SW 1271 (cell line): ENCODE measurements around the gene BRD1.
"Not testable (repeated sequence)": the region's sequence is repeated elsewhere in the genome, so short reads cannot be mapped to it uniquely, and the experiment has no call there.

ENCODE experiments used
- DNase-seq, 2 experiments: peaks; one replicate each; lab custom pipeline; 2025; lab: John Stamatoyannopoulos, UW

BRD1 gene

DNA sequence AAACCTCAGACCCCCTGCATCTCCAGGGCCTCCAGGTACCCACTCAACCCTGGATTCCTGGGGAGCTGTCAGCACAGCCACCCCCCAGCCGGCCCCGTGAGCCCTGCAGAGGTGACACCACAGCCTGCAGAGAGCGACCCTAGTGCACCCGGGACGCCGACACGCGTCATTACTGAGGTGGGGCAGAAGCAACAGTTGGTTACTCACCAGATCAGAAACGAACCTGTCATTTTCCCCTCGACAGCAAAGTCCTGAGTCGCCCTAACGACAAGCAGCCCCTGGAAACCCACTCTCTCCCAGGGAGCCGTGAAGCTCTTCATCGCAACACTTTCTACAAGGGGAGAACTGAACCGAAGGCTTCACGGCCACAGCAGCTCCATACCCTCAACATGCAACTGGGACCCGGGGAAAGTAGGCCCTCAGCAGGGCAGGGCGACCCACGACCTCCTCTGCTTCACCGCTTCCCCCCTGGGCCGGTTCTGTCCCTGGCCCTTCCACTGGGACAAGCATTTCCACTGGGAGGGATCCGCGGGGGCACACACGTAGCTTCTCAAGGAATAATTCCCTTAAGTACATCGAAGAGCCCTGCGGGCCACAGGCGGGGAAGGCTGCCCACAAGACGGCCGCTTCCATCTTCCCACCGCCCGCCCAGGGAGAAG lies 1.6 kb downstream of the BRD1 start:
- no peak for DNase-seq

DNA sequence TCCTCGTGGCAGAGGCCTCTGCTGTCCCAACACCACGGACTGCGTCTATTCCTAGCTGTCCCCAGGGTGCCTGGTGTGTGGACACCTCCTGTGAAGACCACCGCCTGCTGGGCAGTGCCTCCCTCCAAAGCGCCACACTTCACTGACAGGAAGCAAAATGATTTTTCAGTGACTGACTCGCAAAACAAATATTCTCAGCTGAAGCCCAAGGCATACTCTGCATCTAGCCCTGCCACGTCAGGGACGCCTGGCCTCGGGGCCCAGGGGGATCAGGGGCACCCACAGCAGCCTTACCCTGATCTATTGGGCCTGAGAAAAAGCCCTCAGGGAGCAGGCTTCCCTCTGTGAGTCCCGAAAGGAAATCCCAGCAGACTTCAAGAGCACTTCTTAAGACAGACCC lies 2.2 kb downstream of the BRD1 start:
- DNase-seq, result peak in 1 of 2 experiments; percentile 26

DNA sequence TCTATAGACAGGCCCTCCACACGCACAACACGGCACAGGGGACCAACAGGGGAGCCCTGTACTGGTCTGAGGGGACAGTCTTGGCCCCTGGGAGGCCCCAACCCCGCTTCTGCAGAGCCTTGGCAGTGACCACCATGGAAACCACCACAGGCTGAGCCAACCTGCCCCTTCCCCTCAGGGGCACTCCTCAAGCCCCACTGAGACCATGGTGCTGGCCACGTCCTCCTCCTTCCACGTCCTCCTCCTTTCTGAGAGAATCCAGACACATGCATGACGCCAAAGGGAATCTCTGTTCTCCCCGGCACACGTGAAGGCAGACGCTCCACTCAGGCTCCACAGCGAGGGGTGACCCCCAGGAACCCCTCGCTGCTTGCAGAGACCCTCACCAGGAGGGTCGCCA lies 2.7 kb downstream of the BRD1 start:
- no peak for DNase-seq

DNA sequence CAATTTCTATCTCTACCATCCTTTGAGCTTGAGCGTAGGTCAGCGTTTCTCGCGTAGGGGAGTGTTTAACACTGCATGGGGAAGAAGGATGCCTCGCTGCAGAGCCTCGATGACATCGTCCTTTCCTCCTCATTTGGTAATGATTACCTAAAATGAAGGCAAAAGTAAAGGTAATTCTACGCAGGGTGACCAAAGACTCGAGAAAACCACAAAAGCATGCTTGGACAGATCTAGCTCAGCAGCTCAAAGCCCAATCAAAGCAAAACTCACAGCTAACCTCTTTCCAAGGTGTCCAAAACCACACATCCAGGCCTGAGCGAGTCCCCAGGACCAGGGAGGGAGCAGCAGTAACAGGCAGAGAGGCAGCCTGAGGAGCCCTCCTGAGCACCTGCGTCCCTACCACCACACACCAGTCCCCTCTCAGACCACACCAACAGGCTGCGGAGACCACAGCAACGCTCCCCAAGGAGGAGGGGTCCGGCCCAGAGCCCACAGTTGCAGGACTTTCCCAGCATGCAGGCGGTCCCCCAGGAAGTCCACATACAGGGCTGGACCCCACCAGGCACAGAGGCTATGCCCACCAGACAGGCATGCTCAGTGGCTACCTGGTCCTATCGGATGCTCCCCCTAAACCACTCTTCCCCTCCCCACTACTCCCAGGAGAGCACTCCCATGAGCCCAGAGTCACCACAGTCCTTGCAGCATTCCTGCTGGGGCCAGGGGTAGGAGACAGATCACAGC lies 3.3 kb downstream of the BRD1 start:
- no peak for DNase-seq

DNA sequence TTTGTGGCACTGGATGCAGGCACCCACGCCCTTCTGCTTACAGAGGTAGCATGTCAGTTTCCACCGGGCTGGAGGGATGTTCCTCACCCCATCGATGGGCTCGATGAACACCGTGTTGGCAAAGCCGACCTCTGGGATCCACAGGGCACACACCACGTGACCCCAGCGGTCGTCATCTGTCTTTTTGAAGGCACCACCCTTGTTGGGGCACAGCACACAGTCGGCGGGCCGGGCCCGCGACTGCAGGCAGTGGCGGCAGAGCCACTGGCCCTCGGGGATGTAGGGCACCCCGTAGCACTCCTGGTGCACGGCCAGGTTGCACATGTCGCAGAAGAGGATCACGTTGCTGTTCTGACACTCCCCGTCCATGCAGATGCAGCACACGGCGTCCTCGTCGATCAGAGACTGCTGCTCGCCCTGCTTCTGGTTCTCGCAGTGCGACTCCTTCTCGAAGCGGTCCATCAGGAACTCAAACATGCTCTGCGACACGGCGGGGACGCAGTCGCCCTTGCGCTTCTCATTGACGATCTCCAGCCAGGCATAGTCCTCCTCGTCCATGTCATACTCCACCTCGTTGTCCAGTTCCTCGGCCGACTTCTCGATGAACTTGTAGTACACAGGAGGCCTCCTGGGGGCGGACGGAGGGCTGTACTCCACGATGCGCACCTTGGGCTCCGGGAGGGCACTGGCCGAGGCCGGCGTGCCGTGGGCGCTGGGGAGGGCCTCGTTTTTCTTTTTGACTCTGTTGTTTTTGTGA lies 4.2 kb downstream of the BRD1 start:
- no peak for DNase-seq

DNA sequence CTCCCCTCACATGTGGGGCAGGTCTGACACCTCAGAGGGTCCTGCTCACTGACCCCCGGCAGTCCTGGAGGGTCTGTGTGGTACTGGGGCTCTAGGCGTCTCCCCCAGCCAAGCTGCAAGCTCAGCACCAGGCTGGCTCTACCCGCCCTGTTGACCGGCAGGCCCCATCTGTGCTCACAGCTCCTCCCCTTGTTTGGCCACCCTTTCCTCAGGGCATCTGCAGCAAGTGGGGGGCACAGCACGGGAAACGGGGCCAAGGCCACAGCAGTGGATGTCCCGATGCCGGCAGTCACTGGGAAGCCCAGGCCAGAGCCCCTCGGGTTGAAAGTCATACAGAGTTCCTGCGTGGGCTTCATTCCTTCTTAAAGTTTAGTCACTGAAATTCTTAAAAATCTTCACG lies 5.9 kb downstream of the BRD1 start:
- DNase-seq, result not testable (repeated sequence)

DNA sequence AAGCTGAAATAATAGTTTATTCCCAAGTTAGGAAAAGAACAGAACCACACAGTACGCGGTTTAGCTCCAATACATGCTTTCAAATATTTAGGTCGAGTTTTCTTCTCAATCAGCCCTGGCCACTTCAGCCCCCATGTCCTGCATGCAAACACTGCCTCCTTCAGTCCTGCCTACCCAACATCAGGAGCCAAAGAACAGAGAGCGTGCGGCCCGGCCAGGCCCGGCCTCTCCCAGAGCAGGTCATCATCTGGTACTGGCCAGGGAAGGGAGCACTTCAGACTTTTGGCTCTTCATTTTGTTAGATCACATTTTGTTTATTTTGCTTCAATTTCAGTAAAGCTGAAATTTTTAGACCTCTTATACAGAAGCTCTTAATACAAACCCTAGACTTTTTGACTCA lies 6.7 kb downstream of the BRD1 start:
- no peak for DNase-seq

DNA sequence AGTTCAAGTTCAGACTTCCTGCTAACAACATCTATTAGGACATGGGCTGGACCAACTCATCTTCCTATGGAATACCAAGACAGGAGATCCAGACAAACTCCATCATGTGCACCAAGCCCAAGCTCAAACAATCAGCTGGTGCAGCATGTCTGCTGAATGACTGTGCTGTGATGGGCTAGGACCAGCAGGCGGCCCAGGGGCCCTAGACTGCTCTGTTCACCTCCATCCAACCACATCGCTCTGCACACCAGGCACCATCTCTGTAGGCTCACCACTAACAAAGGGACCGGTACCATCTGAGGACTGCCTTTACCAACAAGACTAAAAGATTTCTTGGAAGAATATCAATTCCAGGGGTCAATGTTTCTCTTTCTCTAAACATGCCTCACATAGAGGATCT lies 10.3 kb downstream of the BRD1 start:
- DNase-seq, result no peak

DNA sequence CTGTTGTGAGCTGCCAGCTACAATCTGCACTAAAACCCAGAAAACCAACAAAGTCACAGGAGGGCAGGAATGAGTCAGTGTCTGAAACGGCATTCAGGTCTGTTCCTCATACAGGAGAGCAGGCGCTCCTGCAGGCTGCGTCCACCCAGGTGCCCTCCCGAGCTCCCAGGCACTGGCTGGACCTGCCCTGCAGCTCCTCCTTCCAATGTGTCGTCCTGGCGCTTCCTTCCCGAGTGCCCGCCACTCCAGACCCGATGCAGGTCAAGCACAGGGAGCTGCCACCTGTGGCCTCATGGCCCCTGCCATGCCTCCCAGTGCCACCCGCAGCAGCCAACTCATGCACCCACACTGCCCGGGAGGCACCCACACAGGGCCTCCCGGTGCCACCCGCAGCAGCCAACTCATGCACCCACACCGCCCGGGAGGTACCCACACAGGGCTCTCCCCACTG lies 12.0 kb downstream of the BRD1 start:
- DNase-seq, result no peak

DNA sequence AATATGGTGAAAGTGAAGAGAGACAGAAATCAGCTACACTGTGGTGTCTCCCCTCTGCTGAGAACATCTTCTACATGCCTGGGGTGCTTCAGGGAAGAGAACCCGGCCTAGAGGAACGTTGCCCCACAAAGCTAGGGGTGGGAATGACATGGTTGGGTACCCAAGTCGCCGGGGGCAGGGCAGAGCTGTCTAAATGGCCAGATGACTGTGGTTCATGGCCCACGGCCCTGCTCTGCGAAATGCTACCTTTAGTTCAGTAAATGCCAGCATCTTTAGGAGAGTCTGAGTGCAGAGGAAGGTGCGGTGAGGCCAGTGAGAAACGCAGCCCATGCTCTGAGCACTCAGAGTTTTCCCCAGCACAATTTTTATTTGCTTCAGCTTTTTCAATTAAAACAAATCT lies 12.8 kb downstream of the BRD1 start:
- DNase-seq, result no peak

DNA sequence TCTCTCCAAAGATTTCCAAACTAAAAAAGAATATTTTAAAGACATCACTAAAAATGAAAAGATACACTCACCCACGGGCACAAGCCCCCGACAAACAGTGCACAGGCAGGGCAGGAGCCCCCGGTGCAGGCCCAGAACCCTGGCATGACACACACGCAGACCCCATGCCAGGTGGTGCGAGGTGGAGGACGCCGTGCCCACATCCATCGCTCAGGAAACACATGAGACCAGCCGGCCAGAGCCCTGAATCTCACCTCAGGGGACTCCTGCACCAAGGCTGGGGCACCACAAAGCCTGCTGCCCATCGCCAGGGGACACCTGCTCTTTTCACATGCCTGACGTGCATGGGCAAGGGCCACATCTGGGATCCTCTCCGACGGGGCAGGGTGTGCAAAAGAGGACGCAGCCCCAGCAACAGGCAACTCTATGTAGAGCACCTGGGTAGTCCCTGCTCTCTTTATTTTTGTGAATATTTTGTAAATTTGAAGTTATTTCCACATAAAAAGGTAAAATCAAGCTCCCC lies 13.4 kb downstream of the BRD1 start:
- DNase-seq, result no peak

DNA sequence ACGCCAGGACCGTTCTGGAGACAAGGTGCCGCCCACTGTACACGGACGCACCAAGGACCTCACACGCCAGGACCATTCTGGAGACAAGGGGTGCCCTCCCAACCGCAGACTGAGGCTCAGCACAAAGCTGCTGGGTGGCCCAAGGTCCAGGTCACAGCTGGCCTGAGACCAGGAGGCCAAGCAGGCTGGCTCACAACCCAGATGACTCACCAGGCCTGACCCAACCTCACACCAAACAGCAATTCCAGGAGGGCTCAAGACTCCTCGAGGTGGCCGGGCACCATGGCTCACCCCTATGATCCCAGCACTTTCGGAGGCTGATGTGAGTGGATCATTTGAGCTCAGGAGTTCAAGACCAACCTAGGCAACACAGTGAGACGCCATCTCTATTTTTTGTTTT lies 14.8 kb downstream of the BRD1 start:
- DNase-seq, result no peak

DNA sequence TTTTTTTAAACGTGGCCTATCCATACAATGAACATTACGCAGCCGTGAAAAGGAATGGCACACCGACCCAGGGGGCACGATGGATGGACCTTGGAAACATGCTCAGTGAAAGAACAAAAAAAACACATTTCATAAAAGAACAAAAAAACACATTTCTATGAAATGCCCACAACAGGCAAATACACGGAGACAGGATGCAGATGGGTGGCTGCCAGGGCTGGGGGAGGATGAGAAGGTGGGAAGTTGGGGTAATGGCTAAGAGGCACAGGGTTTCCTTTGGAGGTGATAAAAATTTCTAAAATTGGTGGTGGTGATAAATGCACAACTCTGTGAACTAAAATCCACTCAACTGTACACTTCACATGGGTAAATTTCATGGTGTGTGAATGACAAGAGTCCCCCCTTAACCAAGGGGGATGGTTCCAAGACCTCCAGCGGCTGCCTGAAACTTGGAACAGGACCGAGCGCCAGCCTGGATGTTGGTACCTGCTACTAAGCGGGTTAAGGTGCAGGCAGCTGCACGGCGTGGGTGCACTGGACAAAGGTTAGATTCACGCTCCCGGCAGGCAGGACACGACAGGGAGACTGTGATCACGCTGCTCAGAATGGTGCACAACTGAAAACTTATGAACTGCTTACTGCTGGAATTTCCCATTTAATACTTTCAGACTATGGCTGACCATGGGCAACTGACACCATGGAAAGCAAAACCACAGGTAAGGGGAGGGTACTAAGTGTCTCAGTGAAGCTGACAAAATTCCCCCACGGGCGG lies 16.5 kb downstream of the BRD1 start:
- no peak for DNase-seq

DNA sequence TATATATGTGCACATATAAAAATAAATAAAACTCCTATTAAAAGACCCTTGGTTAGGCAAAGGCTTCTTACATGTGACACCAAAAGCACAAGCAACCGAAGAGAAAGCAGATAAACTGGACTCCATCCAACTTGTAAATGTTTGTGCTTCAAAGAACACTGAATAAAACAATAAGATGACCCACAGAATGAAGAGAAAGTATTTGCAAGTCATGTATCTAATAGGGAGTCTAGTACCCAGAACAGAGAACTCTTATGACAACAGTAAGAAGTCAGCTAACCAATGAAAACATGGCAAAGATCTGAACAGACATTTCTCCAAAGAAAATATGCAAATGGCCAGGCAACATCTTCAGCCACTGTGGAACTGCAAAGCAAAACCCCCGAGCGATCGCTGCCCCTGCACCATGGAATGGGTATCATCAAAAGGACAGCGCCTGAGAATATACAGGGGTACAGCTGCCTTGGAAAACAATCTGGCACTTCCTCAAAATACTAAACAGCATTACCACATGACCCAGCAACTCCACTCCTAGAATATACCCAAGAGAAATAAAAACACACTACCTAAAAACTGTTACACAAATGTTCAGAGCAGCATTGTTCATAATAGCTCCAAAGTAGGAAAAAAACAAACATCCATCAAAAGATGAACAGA lies 17.2 kb downstream of the BRD1 start:
- no peak for DNase-seq

DNA sequence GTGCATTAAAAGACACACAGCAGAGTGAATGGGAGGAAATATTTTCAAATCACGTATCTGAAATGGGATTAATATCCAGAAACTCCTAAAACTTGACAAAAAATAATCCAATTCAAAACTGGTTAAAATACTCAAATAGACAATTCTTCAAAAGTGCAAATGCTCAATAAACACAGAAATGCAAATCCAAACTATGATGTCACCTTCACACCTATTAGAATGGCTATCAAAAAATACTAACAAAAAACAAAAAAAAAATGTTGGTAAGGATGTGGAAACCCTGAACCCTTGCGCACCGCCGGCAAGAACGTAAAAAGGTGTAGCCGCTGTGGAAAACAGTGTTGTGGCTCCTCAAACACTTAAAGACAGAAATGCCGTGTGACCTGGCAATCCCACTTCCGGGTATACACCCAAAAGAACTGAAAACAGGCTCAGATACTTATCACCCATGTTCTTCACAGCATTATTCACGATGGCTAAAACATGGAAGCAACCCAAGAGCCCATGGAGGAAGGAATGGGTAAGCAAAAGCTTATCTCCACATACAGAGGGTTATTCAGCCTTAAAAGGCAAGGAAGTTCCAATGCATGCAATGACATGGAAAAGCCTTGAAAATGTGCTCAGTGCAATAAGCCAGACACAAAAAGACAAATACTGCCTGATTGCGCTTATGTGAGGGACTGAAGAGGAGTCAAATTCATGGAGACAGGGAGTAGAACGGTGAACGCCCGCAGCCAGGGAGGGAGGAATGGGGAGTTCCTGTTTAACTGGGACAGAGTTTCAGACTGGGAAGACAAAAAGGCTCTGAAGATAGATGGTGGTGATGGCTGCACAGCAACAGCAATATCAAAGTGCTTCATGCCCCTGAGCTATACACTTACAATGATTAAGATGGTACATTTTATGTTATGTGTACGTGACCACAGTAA lies 19.6 kb downstream of the BRD1 start:
- no peak for DNase-seq

DNA sequence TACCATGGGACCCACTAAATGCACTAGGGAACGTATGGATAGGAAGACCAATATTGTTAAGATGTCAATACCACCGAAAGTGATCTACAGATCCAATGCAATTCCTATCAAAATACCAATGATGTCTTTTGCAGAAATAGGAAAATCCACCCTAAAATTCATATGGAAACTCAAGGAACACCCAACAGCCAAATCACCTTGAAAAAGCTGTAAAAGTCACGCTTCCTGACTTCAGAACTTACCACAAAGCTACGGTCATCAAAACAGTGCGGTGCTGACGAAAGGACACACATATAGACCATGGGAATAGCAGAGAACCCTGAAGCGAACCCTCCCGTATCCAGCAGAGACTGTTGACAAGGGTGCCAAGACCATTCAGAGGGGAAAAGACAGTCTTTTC lies 20.5 kb downstream of the BRD1 start:
- no peak for DNase-seq

DNA sequence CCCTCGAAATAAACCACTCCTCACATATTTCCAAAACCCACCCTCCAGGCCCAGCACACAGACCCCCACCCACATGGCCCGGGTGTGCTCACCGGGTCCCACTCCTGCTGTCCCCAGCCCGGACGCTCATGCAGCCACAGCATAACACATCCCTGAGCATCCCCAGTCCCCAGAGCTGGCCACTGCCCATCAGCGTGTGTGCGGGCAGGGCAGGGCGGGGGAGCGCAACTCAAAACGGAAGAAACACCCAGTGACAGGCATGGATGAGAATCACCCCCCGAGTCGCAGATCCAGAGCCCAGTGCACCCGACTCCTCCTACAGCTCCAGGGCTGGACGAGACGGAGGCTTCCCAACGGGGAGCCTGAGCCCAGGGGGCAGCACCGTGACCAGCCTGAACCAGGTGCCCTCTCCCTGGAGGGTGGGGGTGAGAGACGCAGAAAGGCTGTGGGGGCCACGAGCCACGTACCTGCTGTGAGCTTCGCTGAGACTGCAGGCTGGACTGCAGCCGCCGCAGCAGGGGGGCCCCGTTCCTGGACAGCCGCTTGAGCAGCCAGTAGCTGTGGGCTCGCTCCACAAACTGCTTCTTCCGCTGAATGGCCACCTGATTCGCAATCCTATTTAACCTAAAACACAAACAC lies 23.8 kb downstream of the BRD1 start:
- no peak for DNase-seq

DNA sequence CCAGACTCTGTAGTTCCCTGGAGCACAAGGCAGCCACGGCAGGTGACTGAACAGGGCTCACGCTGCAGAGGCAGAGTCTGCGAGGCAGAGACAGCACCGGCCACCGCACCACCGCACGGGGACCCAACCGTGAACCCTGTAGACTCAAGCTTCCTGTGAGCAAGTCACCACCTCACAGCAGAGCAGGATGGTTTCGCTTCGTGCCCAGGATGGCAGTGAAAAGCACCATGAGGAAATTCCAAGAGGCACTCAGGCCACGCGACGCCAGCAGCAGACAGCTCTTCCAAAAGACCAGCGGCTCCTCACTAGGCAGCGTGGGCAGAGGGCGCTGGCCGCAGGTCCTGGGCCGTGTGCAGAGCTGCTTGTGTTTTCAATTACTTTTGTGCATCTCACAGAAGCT lies 24.5 kb downstream of the BRD1 start:
- DNase-seq, result no peak

DNA sequence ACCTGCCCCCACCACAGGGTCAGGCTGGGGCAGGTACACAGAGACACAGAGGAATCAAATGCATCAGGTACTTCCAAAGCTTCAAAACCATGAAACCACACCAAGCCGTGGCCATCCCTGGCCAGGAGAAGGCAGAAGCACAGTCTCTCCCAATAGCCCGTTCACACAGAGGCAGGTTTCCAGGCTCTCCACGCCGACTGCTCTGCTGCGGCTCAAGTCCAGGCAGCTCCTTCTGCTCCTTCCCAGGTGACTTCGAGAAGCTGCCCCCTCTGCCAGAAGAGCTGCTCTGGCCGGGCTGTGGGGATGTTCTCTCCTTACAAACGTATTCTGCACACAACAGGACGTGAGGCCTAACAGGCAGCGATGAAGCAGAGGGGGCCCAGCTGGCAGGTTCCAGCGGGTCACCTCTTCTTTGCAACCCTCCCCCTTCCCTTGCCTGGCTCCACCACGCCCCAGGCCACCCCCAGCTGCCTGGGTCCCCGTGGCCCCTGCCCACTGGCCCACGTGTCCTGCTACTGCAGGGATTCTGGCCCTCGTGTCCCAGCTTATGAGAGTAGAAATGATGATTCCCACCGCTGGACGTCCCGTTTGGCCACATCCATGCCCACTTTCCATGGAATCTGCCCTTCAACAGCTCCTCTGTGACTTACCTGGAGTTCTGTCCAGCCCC lies 26.1 kb downstream of the BRD1 start:
- DNase-seq, result no peak
